Calu3 (cell line): ENCODE data around the gene PNKP. TPM values are rescaled to one million over a fixed set of nuclear protein-coding genes. Genes with fewer than 3 reads are reported as not detected.

Experiments
- BruUV-seq: library from RNA; stranded (reverse); fragments of 400-500 nt; replicated peaks from 2 replicates; lab custom pipeline; 2021; lab: Mats Ljungman, UMichigan
- CTCF ChIA-PET: fragments of 300-600 bp; sonication (Branson Sonifier 250); formaldehyde crosslinking; loops from one replicate; lab custom pipeline; 2022; ENCODE audit warnings: antibody characterized with exemption; lab: Charles Lee
- DNase-seq: peaks from one replicate; pipeline ENCODE4 v3.0.0; 2022
- H3K27ac Mint-ChIP-seq: one replicate; pipeline ENCODE4 v1.8.0; 2022; ENCODE audit warnings: mixed read lengths; ENCODE audit not compliant: unreplicated experiment
- H3K27me3 Mint-ChIP-seq: one replicate; pipeline ENCODE4 v1.8.0; 2022; ENCODE audit warnings: mixed read lengths; ENCODE audit not compliant: unreplicated experiment
- H3K36me3 Mint-ChIP-seq: one replicate; pipeline ENCODE4 v1.8.0; 2022; ENCODE audit warnings: mild to moderate bottlenecking, moderate library complexity, mixed read lengths; ENCODE audit not compliant: insufficient read depth, unreplicated experiment
- H3K4me1 Mint-ChIP-seq: one replicate; pipeline ENCODE4 v1.8.0; 2022; ENCODE audit warnings: mild to moderate bottlenecking, low read depth, mixed read lengths; ENCODE audit not compliant: unreplicated experiment
- H3K4me3 Mint-ChIP-seq: one replicate; pipeline ENCODE4 v1.8.0; 2022; ENCODE audit warnings: mild to moderate bottlenecking, low read depth, moderate library complexity, mixed read lengths; ENCODE audit not compliant: unreplicated experiment
- H3K9me3 Mint-ChIP-seq: one replicate; pipeline ENCODE4 v1.8.0; 2022; ENCODE audit warnings: low read depth, mixed read lengths; ENCODE audit not compliant: unreplicated experiment
- CTCF ChIP-seq: fragments of 200-600 bp; IDR thresholded peaks from one replicate; pipeline ENCODE4 v1.8.0; 2022; ENCODE audit warnings: antibody characterized with exemption; ENCODE audit not compliant: unreplicated experiment
- intact Hi-C: fragments of 100-400 bp; cut with micrococcal nuclease; formaldehyde crosslinking; loops from one replicate; pipeline ENCODE4 v1.10.0; 2022; ENCODE audit not compliant: unreplicated experiment
- total RNA-seq: library from RNA; stranded (reverse); gene quantifications from 2 replicates; pipeline ENCODE4 v1.2.3, GENCODE V29; 2022

The PNKP gene
- total RNA-seq, 1 experiment from 2014 or later = 189 TPM

DNA sequence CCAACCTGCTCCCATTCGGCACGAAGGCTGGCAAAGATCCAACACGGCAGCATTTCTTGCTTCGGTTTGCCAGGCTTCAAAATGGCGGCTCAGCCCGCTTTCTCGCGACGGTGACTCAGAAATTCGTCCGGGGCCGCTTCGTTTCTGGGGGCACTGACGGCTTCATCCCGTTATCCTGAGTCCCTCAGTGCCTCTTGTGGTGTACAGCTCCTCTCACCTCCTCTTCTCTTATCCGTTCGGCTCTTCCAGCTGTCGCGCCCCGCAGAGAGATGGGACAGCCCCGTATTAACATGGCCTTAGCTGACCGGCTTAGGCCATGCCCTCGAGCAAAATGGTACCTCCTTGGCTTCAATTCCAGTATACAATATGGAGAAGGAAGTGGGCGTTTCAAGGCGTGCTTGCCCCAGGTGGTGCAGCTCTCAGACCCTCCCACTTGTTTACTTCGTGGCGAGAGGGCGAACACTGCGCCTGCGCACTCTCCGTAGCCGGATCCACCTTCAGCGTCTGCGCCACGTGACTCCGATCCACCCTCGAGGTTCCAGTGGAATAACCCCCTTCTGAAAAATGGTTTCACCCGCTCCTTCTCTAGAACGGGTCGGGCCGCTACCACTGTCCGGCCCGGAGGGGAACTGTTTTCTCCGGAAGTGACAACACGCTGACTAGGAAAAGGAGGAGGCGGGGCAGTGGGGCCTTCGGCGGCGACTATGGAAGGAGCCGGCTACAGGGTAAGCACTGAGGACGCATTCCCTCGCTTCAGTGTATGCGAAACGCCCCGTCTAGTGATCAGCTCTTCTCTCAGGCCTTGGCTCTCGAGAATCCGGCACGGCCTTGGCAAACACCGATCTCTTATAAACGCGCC lies 9.9 kb upstream of the PNKP start, which contains the start of the genes AKT1S1 and TBC1D17:
Gene AKT1S1, minus strand, starts transcription at position 336 of the 859 bp plus-strand sequence. CDS start 4,060 bp downstream, outside the sequence.
Gene TBC1D17, plus strand, starts transcription at position 683 of the 859 bp plus-strand sequence. Its CDS starts 22 bp downstream, at position 705.
- peaks cover 5% of the 10 kb centered on the region for H3K36me3 Mint-ChIP-seq
- CTCF ChIA-PET = interaction anchor here (1.3 kb wide), 1 partner anchor 21 kb away, joined by 3 read pairs; no protein-coding TSS in a partner anchor
- TF ChIP-seq CTCF = no peak
- no peak within 1 kb of the TSS for H3K27ac Mint-ChIP-seq
- DNase-seq = peak; percentile 99
- intact Hi-C loops = no loop called here
- no peak within 1 kb of the TSS for H3K4me3 Mint-ChIP-seq
- H3K4me1 Mint-ChIP-seq = peaks cover 17% of the 10 kb centered on the region
- H3K27me3 Mint-ChIP-seq = no peaks in the 10 kb centered on the region
- no TSS peak for BruUV-seq
- no peaks in the 10 kb centered on the region for H3K9me3 Mint-ChIP-seq

DNA sequence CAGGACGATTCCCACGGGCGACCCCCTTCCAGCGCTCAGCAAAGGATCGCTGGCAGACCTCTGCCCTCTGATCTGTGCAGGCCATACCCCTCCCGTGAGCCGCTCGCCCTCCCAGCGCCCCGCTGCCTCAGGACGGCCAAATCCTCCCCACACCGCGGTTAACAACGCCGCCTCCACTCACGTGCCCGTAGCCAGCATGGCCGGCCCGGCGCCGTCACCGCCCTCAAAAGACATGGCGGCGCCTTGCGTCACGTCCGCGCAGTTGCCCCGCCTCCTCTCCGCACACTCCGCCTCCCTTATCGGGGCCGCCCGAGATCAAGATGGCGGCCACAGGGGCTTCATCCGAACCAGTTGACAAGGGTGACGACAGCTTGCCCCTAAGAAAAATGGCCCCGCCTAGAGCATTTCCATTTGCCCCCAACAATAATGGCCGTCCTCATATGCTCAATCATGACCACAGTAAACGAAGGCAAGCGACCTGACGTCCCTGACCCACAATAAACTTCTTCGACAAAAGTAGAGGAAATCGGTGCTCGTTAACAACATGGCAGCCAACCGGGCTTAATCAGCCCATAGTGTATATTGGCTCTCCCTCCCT lies 9.1 kb upstream of the PNKP start:
- H3K4me3 Mint-ChIP-seq = no peak overlapping the region
- peak; percentile 99 for DNase-seq
- no peak for TF ChIP-seq CTCF
- no peak overlapping the region for H3K27ac Mint-ChIP-seq
- peaks cover 11% of the 10 kb centered on the region for H3K36me3 Mint-ChIP-seq
- CTCF ChIA-PET = interaction anchor here (1.2 to 1.3 kb wide), 2 partner anchors 10 to 21 kb away, joined by 3 read pairs; no protein-coding TSS in a partner anchor
- H3K27me3 Mint-ChIP-seq = no peaks in the 10 kb centered on the region
- H3K9me3 Mint-ChIP-seq = no peaks in the 10 kb centered on the region
- no TSS peak for BruUV-seq
- intact Hi-C loops = no loop called here
- peaks cover 17% of the 10 kb centered on the region for H3K4me1 Mint-ChIP-seq

DNA sequence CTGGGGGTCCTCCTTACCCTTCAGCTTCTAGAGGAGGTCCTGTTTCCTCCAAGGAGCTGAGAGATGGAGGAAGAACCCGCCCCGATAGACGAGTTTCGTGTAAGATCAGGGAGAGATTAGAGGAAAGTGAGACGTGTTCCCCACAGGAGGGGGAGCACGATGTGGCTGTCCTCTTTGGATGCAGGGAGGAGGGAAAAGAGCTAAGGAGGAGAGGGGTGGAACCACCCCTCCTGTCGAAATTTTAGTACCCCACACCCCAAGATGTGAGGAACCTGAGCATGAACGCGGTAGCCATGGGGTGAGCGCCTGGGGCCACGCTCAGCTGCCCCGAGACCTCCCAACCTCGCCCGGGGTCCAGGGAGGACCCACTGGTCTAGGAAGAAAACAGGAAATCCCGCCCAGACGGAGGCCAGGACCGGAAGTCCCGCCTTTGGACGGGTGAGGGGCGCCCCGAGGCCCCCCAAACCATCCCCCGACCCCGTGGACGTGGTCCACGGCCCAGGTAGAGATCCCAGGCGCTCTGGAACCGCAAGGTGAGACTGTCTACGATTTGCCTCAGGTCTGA lies 8.6 kb upstream of the PNKP start:
- H3K27ac Mint-ChIP-seq = no peak overlapping the region
- peaks cover 17% of the 10 kb centered on the region for H3K4me1 Mint-ChIP-seq
- CTCF ChIA-PET = interaction anchor here (1.2 to 1.3 kb wide), 2 partner anchors 9 to 22 kb away, joined by 3 read pairs; no protein-coding TSS in a partner anchor
- intact Hi-C loops = no loop called here
- no peaks in the 10 kb centered on the region for H3K27me3 Mint-ChIP-seq
- peaks cover 11% of the 10 kb centered on the region for H3K36me3 Mint-ChIP-seq
- no peaks in the 10 kb centered on the region for H3K9me3 Mint-ChIP-seq
- BruUV-seq = TSS peak; percentile 54
- TF ChIP-seq CTCF = no peak
- no peak overlapping the region for H3K4me3 Mint-ChIP-seq
- DNase-seq = peak; percentile 69

DNA sequence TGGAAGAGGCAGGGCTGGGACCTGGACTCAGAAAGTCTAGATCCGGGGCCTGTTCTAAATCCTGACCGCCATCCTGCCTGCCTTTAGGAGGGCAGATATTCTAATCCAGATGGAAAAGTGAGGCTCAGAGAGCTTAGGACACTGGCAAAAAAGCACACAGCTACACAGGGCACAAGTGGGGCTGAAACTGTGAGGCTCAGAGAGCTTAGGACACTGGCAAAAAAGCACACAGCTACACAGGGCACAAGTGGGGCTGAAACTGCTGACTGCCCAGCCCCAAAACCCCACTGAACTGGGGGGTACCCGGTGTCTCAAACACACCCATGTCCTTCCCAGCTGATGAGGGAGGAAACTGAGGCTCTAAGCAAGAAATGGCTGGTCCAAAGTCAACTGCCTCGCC lies 7.8 kb upstream of the PNKP start:
- intact Hi-C loops = no loop called here
- Mint-ChIP-seq H3K4me1 (peaks cover 21% of the 10 kb centered on the region), H3K9me3 (no peaks in the 10 kb centered on the region), H3K36me3 (peaks cover 11% of the 10 kb centered on the region), H3K27ac (no peak overlapping the region), H3K27me3 (no peaks in the 10 kb centered on the region), H3K4me3 (no peak overlapping the region)
- BruUV-seq = no TSS peak
- CTCF ChIA-PET = interaction anchor here (1.2 kb wide), 1 partner anchor 8 kb away, joined by 3 read pairs; no protein-coding TSS in a partner anchor
- no peak for DNase-seq
- no peak for TF ChIP-seq CTCF
